HCT116 (cell line): ENCODE results near the gene DOCK2.

ENCODE experiments used
- ATF3 ChIP-seq: IDR thresholded peaks from 2 replicates; pipeline ENCODE4 v1.6.1; 2012
- CTCF ChIP-seq, 3 experiments: fragments of 200-600 bp in 1 of 3; sonication (generic) in 1 of 3; IDR thresholded peaks in 2 of 3; conservative IDR thresholded peaks in 1 of 3; 2 replicates each; pipeline ENCODE4 v1.5.1; 2012 to 2017; ENCODE audit warnings: low read depth in 2 of 3, low read length in 2 of 3, antibody characterized with exemption in 1 of 3, borderline replicate concordance in 1 of 3, control low read depth in 1 of 3, mild to moderate bottlenecking in 1 of 3, mixed read lengths in 1 of 3, mixed run types in 1 of 3, moderate library complexity in 1 of 3; ENCODE audit not compliant: insufficient read depth in 1 of 3
- EGR1 ChIP-seq: IDR thresholded peaks from 2 replicates; pipeline ENCODE4 v1.6.1; 2012; ENCODE audit warnings: low read depth
- EZH2phosphoT487 ChIP-seq: fragments of 200-600 bp; IDR thresholded peaks from 2 replicates; pipeline ENCODE4 v1.6.1; 2018; ENCODE audit warnings: antibody characterized with exemption, borderline replicate concordance
- FOSL1 ChIP-seq: IDR thresholded peaks from 2 replicates; pipeline ENCODE4 v1.6.1; 2012; ENCODE audit warnings: low read depth
- JUND ChIP-seq: IDR thresholded peaks from 2 replicates; pipeline ENCODE4 v1.6.1; 2012
- MAX ChIP-seq: IDR thresholded peaks from 2 replicates; pipeline ENCODE4 v1.6.1; 2012
- POLR2A ChIP-seq: IDR thresholded peaks from 2 replicates; pipeline ENCODE4 v1.7.0; 2011; ENCODE audit warnings: borderline replicate concordance; ENCODE audit not compliant: insufficient read depth, insufficient read length; ENCODE audit errors: extremely low read depth
- POLR2AphosphoS5 ChIP-seq: IDR thresholded peaks from 2 replicates; pipeline ENCODE4 v1.6.1; 2011; ENCODE audit warnings: mild to moderate bottlenecking, low read depth, low read length, moderate library complexity
- RAD21 ChIP-seq: IDR thresholded peaks from 2 replicates; pipeline ENCODE4 v1.6.1; 2012; ENCODE audit warnings: low read depth, mild to moderate bottlenecking
- REST ChIP-seq: IDR thresholded peaks from 2 replicates; pipeline ENCODE4 v1.6.1; 2012; ENCODE audit warnings: low read depth
- SIN3A ChIP-seq: IDR thresholded peaks from 2 replicates; pipeline ENCODE4 v1.6.1; 2012; ENCODE audit warnings: low read depth
- TCF7L2 ChIP-seq: IDR thresholded peaks from 2 replicates; pipeline ENCODE4 v1.7.0; 2011; ENCODE audit warnings: borderline replicate concordance, inconsistent platforms; ENCODE audit not compliant: insufficient read depth, insufficient read length; ENCODE audit errors: extremely low read depth
- ZBTB33 ChIP-seq: IDR thresholded peaks from 2 replicates; pipeline ENCODE4 v1.6.1; 2011; ENCODE audit warnings: mild to moderate bottlenecking, low read length, moderate library complexity; ENCODE audit not compliant: insufficient replicate concordance; ENCODE audit errors: extremely low read depth

- TF ChIP-seq CTCF (IDR thresholded peaks at IDR 0.05 in 2 of 3, conservative IDR thresholded peaks at IDR 0.05 in 1 of 3; ENCODE audit: borderline replicate concordance in 1 of 3, insufficient read depth in 1 of 3, low read depth in 2 of 3, low read length in 2 of 3) (no peak), EGR1 (no peak), FOSL1 (no peak), ATF3 (no peak), SIN3A (no peak), MAX (no peak), EZH2phosphoT487 (no peak), RAD21 (no peak), POLR2A (no peak), POLR2AphosphoS5 (no peak), ZBTB33 (no peak), JUND (no peak), TCF7L2 (no peak), REST (no peak)
These were observed 276.4 kb downstream of the DOCK2 start for GRCh38 chr5:169913479-169913878.
